ENCODE results near the gene CAPN2. TPM values are rescaled to one million over a fixed set of nuclear protein-coding genes. Genes with fewer than 3 reads are reported as not detected.
"Not testable (repeated sequence)": the region's sequence is repeated elsewhere in the genome, so short reads cannot be mapped to it uniquely, and the experiment has no call there.

Gene CAPN2
- polyA plus RNA-seq, 1 experiment: 433 TPM

GRCh38 chr1:223802032-223802431, 89.7 kb downstream of the CAPN2 start:
- no peak for DNase-seq (ENCODE audit: low read depth, low spot score)
- TF ChIP-seq CTCF (IDR thresholded peaks at IDR 0.05; ENCODE audit: low read depth, low read length): no peak
- CTCF ChIA-PET: interaction anchor here (1.5 kb wide), 1 partner anchor 9 kb away, joined by 4 read pairs; no protein-coding TSS in a partner anchor
- POLR2A ChIA-PET: no interaction called here
- Histone ChIP-seq H3K4me3 (ENCODE audit: low read depth, low read length) (no peak overlapping the region), H3K27me3 (ENCODE audit: control insufficient read depth, insufficient read depth, low read length) (no peaks in the 10 kb centered on the region), H3K27ac (ENCODE audit: low read depth, low read length) (no peak overlapping the region), H3K9me3 (ENCODE audit: control insufficient read depth, insufficient read depth, low read length) (no peaks in the 10 kb centered on the region)

GRCh38 chr1:223802602-223803001, 90.3 kb downstream of the CAPN2 start:
- DNase-seq (ENCODE audit: low read depth, low spot score): no peak
- H3K27ac ChIP-seq (ENCODE audit: low read depth, low read length): no peak overlapping the region
- H3K27me3 ChIP-seq (ENCODE audit: control insufficient read depth, insufficient read depth, low read length): no peaks in the 10 kb centered on the region
- ChIA-PET CTCF (interaction anchor here (1.5 kb wide), 1 partner anchor 9 kb away, joined by 4 read pairs; no protein-coding TSS in a partner anchor), POLR2A (interaction anchor here (0.6 kb wide), 1 partner anchor 27 kb away, joined by 3 read pairs; no protein-coding TSS in a partner anchor)
- H3K4me3 ChIP-seq (ENCODE audit: low read depth, low read length): no peak overlapping the region
- H3K9me3 ChIP-seq (ENCODE audit: control insufficient read depth, insufficient read depth, low read length): no peaks in the 10 kb centered on the region
- no peak for TF ChIP-seq CTCF (IDR thresholded peaks at IDR 0.05; ENCODE audit: low read depth, low read length)

- ChIA-PET CTCF (interaction anchor here (1.5 kb wide), 1 partner anchor 8 kb away, joined by 4 read pairs; no protein-coding TSS in a partner anchor), POLR2A (interaction anchor here (0.6 kb wide), 1 partner anchor 27 kb away, joined by 3 read pairs; no protein-coding TSS in a partner anchor)
- no peak for TF ChIP-seq CTCF (IDR thresholded peaks at IDR 0.05; ENCODE audit: low read depth, low read length)
- DNase-seq (ENCODE audit: low read depth, low spot score): no peak
- Histone ChIP-seq H3K27me3 (ENCODE audit: control insufficient read depth, insufficient read depth, low read length) (no peaks in the 10 kb centered on the region), H3K9me3 (ENCODE audit: control insufficient read depth, insufficient read depth, low read length) (no peaks in the 10 kb centered on the region), H3K4me3 (ENCODE audit: low read depth, low read length) (no peak overlapping the region), H3K27ac (ENCODE audit: low read depth, low read length) (no peak overlapping the region)
Measured at GRCh38 chr1:223803211-223803610, 90.9 kb downstream of the CAPN2 start.

GRCh38 chr1:223809905-223810304, 97.6 kb downstream of the CAPN2 start:
- DNase-seq (ENCODE audit: low read depth, low spot score); H3K4me3 ChIP-seq (ENCODE audit: low read depth, low read length); POLR2A ChIA-PET: not testable (repeated sequence)

GRCh38 chr1:223810586-223810985, 98.2 kb downstream of the CAPN2 start:
- H3K4me3 ChIP-seq (ENCODE audit: low read depth, low read length): no peak overlapping the region
- no peaks in the 10 kb centered on the region for H3K27me3 ChIP-seq (ENCODE audit: control insufficient read depth, insufficient read depth, low read length)
- CTCF ChIA-PET: interaction anchor here (0.6 to 1.6 kb wide), 11 partner anchors 8 to 676 kb away, joined by 3 to 9 read pairs (median 4); partner anchors contain the start of gene TP53BP2
- no peak for TF ChIP-seq CTCF (IDR thresholded peaks at IDR 0.05; ENCODE audit: low read depth, low read length)
- DNase-seq (ENCODE audit: low read depth, low spot score): no peak
- H3K27ac ChIP-seq (ENCODE audit: low read depth, low read length): no peak overlapping the region
- no peaks in the 10 kb centered on the region for H3K9me3 ChIP-seq (ENCODE audit: control insufficient read depth, insufficient read depth, low read length)
- POLR2A ChIA-PET: no interaction called here

More at GRCh38 chr1:223809905-223810304, 97.6 kb downstream of the CAPN2 start:
- H3K27me3 ChIP-seq (ENCODE audit: control insufficient read depth, insufficient read depth, low read length); H3K9me3 ChIP-seq (ENCODE audit: control insufficient read depth, insufficient read depth, low read length); CTCF ChIA-PET; H3K27ac ChIP-seq (ENCODE audit: low read depth, low read length): not testable (repeated sequence)
